Kidney (tissue), 14 donors: ENCODE data around the gene DICER1. TPM values are rescaled to one million over a fixed set of nuclear protein-coding genes. Genes with fewer than 3 reads are reported as not detected.

Experiments used
- DNase-seq, 5 donors: peaks; one replicate each; pipeline ENCODE4 v3.0.0-alpha.2; 2013 to 2020
- FAIRE-seq: peaks from 2 replicates; lab custom pipeline; 2012; peaks lifted over from hg19 to GRCh38; lab: Jason Lieb, UNC
- H3K27ac ChIP-seq, 2 donors: one replicate each; pipeline ENCODE4 v1.7.0; 2013; ENCODE audit warnings: low read depth in 2 of 2, low read length in 2 of 2, inconsistent platforms in 1 of 2
- H3K27me3 ChIP-seq: one replicate; pipeline ENCODE4 v1.7.1; 2013; ENCODE audit warnings: low read length, inconsistent platforms; ENCODE audit not compliant: control insufficient read depth, insufficient read depth
- H3K36me3 ChIP-seq, 3 donors: one replicate each; pipeline versions ENCODE4 v1.7.0 to v1.7.1; 2013; ENCODE audit warnings: low read length in 3 of 3, control low read depth in 1 of 3, inconsistent platforms in 1 of 3; ENCODE audit not compliant: insufficient read depth in 3 of 3, control insufficient read depth in 2 of 3
- H3K4me1 ChIP-seq, 3 donors: one replicate each; pipeline versions ENCODE4 v1.7.0 to v1.7.1; 2013; ENCODE audit warnings: low read length in 3 of 3, inconsistent platforms in 1 of 3, low read depth in 1 of 3; ENCODE audit not compliant: control insufficient read depth in 2 of 3, insufficient read depth in 2 of 3
- H3K4me3 ChIP-seq, 3 donors: one replicate each; pipeline versions ENCODE4 v1.7.0 to v1.8.1; 2013; ENCODE audit warnings: low read length in 3 of 3, control low read depth in 1 of 3, inconsistent platforms in 1 of 3
- H3K9ac ChIP-seq, 3 donors: one replicate each; pipeline versions ENCODE4 v1.7.0 to v1.7.1; 2013; ENCODE audit warnings: low read length in 3 of 3, control low read depth in 1 of 3, inconsistent platforms in 1 of 3
- H3K9me3 ChIP-seq, 3 donors: one replicate each; pipeline versions ENCODE4 v1.7.0 to v1.7.1; 2013; ENCODE audit warnings: low read length in 3 of 3, control low read depth in 1 of 3, inconsistent platforms in 1 of 3; ENCODE audit not compliant: control insufficient read depth in 2 of 3, insufficient read depth in 1 of 3
- CTCF ChIP-seq: IDR thresholded peaks from 3 replicates; pipeline ENCODE4 v1.5.1; 2012; ENCODE audit warnings: mild to moderate bottlenecking, moderate library complexity, borderline replicate concordance; ENCODE audit not compliant: insufficient read depth; ENCODE audit errors: extremely low read depth
- intact Hi-C: fragments of 100-400 bp; cut with DNase I; formaldehyde crosslinking; loops from one replicate; pipeline ENCODE4 v1.11.1; 2022
- polyA plus RNA-seq: library from polyadenylated mRNA; stranded (reverse); fragments of 350-450 nt; fragmentation: Illumina TruSeq; extraction: RNeasy Lipid Tissue Mini Kit (QIAGEN cat#74804); gene quantifications from one replicate; pipeline ENCODE4 v1.2.3, GENCODE V29; 2014; ENCODE audit warnings: low read depth, low replicate concordance; ENCODE audit not compliant: insufficient read depth
- total RNA-seq: library from RNA; stranded (reverse); fragmentation: NEBNext Ultra II Directional; extraction: Animal tissue kit (Norgen Biotek cat#: 25700); gene quantifications from one replicate; pipeline ENCODE4 v1.2.1, GENCODE V29; 2021
- donor health status: control.
- donor health status: control.
- donor health status: control.
- donor health status: control.
- donor health status: control.
- donor health status: DM: yes; HTN: yes; CAD: no.
- donor health status: Normal renal cell carcinoma (clear cell type).

DICER1 gene
- total and polyA plus RNA-seq, 2 donors from 2014 or later = 6.0 to 83.6 TPM

GRCh38 chr14:95164506-95164905, 7.2 kb upstream of the DICER1 start:
- no peaks in the 10 kb centered on the region for H3K9me3 ChIP-seq
- H3K27ac ChIP-seq = no peak overlapping the region
- H3K4me1 ChIP-seq = no peaks in the 10 kb centered on the region
- FAIRE-seq (no peak), DNase-seq (no peak)
- intact Hi-C loops = no loop called here
- no peak overlapping the region for H3K4me3 ChIP-seq
- H3K27me3 ChIP-seq = no peaks in the 10 kb centered on the region
- H3K9ac ChIP-seq = no peak overlapping the region
- no peak for TF ChIP-seq CTCF
- no peaks in the 10 kb centered on the region for H3K36me3 ChIP-seq

- Histone ChIP-seq H3K4me3 (no peak overlapping the region), H3K27me3 (no peaks in the 10 kb centered on the region), H3K9me3 (no peaks in the 10 kb centered on the region), H3K27ac (no peak overlapping the region), H3K4me1 (no peaks in the 10 kb centered on the region), H3K36me3 (no peaks in the 10 kb centered on the region), H3K9ac (no peak overlapping the region)
- no peak for TF ChIP-seq CTCF
- intact Hi-C loops = no loop called here
- FAIRE-seq = no peak
- DNase-seq = no peak
Observed at GRCh38 chr14:95163666-95164065, 6.3 kb upstream of the DICER1 start.

- Histone ChIP-seq H3K27me3 (no peaks in the 10 kb centered on the region), H3K27ac (no peak overlapping the region), H3K9ac (no peak overlapping the region), H3K9me3 (no peaks in the 10 kb centered on the region), H3K4me3 (no peak overlapping the region), H3K36me3 (no peaks in the 10 kb centered on the region), H3K4me1 (no peaks in the 10 kb centered on the region)
- no peak for FAIRE-seq
- no peak for DNase-seq
- intact Hi-C loops = no loop called here
- TF ChIP-seq CTCF = no peak
Observed at GRCh38 chr14:95163132-95163531, 5.8 kb upstream of the DICER1 start.

- H3K4me1 ChIP-seq = no peaks in the 10 kb centered on the region
- no peaks in the 10 kb centered on the region for H3K9me3 ChIP-seq
- no peak for TF ChIP-seq CTCF
- H3K27me3 ChIP-seq = no peaks in the 10 kb centered on the region
- H3K9ac ChIP-seq = no peak overlapping the region
- intact Hi-C loops = no loop called here
- DNase-seq = no peak
- no peak overlapping the region for H3K27ac ChIP-seq
- H3K4me3 ChIP-seq = no peak overlapping the region
- no peak for FAIRE-seq
- no peaks in the 10 kb centered on the region for H3K36me3 ChIP-seq
Observed at GRCh38 chr14:95162641-95163040, 5.3 kb upstream of the DICER1 start.
